GM21825 (cell line): Measurements from ENCODE around the gene D2HGDH.
"Not testable (repeated sequence)": the region's sequence is repeated elsewhere in the genome, so short reads cannot be mapped to it uniquely, and the experiment has no call there.

ENCODE experiments used
- ATAC-seq: cut with Tn5 transposase; IDR thresholded peaks from one replicate; pipeline ENCODE4 v1.9.1; 2021; ENCODE audit warnings: mild to moderate bottlenecking, moderate library complexity; ENCODE audit not compliant: unreplicated experiment

Gene D2HGDH

DNA sequence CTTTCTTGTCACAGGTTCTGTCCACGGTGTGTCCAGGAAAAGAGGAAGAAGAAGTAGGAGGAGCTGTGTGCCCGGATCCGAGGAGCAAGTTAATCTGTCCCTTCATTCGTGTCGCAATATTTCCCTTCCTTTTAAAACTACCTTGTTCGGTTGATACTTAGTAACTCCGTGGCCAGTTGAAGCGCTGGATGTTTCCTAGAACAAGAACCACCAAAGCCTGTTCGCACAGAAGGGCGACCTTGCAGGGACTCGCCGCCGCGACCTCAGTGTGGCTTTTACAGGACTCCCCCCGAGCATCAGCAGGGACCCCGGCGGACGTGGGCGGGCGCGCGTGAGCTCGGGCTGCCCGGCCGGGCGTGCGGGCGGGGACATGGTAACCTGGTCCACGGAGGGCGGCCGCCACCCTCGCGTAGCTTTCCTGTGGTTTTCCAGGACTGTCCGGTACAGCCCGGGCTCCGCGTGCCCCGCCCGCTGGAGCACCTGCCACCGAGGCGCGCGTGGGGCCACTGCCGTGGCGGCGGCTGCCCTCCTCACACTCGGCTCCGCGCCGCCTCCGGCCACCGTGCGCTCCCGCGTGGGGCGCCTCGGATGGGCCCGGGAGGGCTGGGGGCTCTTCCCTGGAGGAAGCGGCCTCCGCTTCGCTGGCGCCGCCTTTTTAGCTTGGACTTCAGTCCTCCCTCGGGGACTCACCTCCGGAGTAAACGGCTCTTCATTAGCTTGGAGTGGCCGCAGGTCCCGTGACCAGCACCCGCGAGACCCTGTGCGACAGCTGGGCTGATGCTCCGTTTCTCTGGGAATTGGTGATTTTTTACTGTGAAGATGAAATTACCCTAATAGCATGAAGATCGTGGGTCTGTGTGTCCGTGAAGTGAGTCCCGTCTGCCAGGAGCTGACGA is 9.2 kb upstream of the D2HGDH start:
- ATAC-seq: no peak

DNA sequence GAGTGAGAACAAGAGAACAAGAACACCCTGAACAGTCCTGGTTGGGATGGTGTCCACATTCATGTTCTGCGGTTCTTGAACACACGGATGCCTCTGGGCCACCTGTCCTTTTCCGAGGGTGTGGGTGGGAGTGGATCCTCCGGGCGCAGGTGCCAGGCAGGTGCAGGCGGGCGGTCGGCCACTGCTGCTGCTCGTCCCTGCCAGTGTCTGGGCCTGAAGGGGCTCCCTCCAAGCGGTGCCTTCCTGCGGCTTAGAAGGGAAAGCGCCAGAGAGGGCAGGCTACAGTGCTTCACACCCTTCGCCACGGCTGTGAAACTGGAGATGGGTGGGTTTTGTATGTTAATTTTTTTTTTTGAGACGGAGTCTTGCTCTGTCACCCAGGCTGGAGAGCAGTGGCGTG is 8.0 kb upstream of the D2HGDH start:
- ATAC-seq: no peak

DNA sequence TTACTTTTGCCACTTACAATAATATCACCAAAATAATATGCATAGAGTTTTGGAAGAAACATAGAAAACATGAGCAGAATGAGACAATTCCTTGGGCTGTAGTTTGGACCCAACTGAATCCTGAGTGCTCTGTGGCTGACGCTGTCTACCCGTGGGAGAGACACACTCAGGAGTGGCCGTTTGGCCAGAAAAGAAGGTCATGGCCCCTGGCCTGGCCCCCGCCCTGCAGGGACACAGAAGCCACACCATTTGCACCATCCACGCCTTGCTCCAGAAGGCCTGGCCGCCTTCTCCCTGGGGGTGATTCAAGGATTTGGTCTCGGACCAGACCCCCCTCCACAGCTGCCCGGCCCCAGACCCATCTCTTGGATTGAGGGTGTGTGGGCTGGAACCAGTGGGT is 6.4 kb upstream of the D2HGDH start:
- no peak for ATAC-seq

DNA sequence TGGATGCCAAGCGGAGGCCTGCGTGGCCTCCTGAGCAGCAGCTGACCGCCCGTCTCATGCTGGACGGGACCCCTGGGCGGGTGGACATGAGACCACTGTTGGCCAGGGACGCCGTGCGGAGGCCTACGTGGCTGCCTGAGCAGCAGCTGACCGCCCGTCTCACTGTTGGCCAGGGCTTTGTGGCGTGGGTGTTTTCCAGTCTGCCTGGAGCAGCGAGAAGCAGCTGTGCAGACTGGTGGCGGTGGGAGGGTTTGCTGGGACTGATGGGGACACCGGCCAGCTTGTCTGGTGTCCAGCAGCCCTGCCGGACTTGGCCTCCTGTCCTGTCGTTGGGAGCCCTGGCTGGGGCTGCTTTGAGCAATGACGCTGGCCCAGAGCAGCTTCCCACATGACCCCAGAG is 5.8 kb upstream of the D2HGDH start:
- ATAC-seq: no peak

DNA sequence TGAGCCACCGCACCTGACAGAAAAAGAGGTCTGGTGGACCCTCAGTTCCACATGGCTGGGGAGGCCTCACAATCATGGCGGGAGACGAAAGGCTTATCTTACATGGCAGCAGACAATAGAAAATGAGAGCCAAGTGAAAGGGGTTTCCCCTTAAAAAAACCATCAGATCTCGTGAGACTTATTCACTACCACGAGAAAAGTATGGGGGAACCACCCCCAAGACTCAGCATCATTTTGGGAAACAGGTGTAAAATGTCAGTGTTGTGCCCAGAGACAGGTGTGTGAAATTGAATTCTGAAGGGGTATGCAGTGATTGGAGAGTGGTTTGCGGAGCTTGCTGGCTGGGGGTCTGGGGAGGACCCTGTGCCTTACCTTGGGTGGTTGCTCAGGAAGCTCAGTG is 4.6 kb upstream of the D2HGDH start:
- no peak for ATAC-seq

DNA sequence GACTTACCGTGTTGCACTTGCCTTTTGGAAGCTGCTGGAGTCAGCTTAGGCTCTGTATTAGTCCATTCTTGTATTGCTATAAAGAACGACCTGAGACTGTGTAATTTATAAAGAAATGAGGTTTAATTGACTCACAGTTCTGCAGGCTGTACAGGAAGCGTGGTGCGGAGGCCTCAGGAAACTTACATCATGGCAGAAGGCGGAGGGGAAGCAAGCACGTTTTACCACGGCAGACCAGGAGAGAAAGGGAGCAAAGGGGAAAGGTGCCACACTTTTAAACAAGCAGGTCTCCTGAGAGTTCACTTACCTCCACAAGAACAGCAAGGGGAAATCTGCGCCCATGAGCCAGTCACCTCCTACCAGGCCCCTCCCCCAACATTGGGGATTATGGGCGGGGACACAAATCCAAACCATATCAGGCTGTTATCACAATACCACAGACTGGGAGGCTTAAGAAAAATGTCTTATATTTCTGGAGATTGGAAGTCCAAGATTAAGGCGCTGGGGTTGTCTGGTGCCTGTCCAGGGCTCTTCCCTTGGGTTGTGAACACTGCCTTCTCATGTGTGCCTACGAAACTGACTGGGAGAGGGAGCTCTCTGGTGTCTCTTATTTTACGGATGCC is 3.6 kb upstream of the D2HGDH start:
- ATAC-seq: no peak

DNA sequence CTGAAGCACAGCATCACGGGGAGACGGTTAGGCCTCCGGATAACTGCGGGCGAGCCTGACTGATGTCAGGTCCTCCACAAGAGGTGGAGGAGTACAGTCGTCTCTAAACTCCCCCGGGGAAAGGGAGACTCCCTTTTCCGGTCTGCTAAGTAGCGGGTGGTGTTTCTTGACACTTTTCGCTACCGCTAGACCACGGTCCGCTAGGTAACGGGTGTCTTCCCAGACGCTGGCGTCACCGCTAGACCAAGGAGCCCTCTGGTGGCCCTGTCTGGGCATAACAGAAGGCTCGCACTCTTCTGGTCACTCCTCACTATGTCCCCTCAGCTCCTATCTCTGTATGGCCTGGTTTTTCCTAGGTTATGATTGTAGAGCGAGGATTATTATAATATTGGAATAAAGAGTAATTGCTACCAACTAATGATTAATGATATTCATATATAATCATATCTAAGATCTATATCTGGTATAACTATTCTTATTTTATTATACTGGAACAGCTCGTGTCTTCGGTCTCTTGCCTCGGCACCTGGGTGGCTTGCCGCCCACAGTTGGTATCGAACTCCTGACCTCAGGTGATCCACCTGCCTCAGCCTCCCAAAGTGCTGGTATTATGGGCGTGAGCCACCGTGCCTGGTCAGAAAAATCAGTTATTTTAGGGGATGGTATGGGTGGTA is 1.8 kb upstream of the D2HGDH start:
- ATAC-seq: not testable (repeated sequence)

DNA sequence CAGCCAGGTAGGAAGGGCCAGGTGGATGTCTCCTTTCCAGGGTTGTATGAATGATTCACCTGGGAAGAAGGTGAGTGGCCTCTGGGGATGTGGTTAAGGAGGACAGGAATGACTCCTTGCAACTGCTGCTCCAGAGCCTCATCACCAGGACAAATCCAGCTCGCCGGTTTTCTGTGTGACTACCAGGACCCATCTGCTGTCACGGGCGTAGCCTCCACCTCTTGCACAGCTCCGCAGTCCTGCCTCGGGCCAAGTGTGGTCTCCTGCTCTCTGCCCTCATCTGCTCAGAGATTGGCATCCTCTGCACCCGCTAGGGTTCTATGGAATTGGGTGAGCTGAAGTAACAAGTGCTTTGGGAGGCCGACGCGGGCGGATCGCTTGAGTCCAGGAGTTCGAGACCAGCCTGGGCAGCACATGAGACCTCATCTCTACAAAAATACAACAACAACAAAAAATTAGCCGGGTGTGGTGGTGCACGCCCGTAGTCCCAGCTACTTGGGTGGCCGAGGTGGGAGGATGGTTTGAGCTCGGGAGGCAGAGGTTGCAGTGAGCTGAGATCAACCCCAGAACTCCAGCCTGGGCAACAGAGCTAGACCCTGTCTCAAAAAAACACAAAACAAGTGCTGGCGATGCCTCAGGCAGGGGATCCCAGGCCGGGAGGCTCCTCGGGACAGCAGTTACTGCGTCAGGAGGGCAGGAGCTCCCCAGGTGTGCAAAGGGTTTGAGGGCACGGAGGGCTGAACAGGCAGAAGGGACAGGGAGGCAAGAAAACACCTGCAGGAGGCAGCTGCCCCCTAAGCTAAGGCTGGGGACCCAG is 831 bp upstream of the D2HGDH start:
- no peak for ATAC-seq

DNA sequence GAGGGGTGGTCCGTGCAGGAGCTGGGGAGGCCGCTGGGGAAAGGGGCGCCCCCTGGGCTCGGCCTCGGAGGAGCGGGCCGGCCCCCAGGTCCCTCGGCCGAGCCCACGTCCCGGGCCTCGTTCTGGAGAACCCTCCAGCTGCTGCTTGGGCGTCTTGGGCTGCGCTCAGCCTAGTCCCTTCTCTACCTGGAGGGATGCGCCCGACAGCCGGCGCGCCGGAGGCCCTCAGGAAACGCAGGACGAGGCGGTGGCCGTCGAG is 293 bp upstream of the D2HGDH start:
- ATAC-seq: no peak

DNA sequence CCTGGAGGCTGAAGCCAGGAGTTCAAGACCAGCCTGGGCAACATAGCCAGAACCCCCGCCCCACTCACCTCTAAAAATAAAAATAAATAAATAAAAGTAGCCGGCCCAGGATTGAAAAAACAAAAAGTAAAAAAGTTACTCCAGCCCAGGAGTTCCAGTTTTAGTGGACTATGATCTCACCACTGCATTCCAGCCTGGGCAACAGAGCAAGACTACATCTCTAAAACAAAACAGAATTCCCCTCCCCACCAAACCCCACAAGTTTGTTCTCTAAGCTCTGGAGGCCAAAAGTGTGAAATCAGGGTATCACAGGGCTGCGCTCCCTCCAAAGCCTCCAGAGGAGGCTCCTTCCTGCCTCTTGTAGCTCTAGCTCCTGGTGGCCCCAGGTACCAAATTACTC is 1.7 kb downstream of the D2HGDH start:
- no peak for ATAC-seq

DNA sequence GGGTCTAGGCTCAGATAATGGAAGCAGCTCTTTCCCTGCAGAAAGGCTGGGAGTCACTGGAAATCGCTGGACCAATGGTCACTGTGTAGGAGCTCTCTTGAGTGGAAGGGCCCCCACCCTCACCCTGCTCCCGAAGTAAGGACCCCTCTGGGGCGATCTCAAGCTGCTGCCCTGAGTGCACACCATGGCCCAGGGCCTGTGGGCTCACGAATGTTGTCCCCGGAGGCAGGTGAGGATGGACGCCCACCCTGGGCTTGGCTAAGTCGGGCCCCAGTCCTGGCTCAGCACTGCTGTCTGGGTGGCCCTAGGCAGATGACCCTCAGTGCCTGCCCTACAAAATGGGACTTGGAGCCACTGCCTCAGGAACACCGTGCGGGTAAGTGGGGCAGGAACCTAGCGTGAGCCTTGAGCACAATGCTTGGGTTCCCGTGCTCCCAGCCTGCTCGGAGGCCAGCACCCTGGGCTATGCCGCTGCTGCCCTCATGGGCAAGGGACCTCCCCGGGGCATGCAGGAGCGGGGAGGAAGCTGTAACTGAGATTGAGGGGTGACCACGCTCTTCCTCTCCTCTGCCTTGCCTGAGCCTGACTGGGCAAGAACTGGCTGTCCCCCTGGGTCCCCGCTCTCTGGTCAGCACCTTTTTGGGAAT is 3.7 kb downstream of the D2HGDH start:
- ATAC-seq: no peak

DNA sequence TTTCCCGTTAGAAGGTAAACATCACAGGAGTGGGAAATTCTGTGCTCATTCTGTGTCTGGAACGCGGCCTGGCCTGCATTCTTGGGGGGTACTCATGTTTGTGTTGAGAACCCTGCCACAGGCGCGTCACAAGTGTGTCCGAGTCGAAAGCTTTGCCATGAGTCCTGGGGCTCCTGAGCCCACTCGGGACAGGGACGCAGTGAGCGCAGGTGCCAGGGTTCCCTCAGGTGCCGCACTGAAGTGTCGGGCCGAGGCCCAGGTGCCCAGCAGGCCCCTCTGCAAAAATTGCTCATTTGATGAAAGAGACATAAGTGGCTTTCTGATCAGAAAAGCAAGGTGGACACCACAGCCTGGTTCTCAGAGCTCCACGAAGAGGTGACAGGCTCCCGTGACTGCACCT is 4.7 kb downstream of the D2HGDH start:
- ATAC-seq: no peak

DNA sequence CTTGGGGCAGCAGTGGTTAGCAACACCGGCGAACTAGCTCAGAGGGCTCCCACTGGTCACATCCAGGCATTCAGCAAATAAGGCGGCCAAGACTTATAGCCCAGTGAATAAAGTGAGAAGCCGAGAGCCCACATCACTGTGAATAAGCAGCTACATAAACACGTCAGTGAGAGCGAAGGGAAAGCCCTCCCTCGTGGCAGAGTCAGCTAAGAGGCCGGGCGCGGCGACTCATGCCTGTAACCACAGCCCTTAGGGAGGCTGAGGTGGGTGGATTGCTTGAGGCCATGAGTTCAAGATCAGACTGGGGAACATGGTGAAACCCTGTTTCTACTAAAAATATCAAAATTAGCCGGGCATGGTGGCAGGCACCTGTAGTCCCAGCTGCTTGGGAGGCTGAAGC is 5.2 kb downstream of the D2HGDH start:
- ATAC-seq: no peak

DNA sequence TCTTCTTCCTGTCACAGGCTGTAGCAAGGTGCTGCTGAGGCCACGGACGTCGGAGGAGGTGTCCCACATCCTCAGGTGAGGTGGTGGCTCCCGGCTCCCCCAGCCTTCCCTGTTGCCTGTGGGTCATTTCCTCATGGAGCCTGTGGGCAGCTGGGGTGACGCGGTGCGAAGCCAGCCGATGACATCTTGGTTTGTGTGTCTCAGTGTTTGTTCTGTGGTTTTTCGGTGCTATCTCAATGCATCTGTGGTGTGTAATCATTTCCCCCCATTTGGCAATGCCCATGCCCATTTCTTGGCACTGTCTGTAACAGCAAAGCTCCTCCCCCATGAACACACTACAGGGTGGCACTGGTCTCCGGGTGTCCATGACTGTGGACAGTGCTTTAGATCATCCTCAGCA is 6.6 kb downstream of the D2HGDH start:
- ATAC-seq: no peak

DNA sequence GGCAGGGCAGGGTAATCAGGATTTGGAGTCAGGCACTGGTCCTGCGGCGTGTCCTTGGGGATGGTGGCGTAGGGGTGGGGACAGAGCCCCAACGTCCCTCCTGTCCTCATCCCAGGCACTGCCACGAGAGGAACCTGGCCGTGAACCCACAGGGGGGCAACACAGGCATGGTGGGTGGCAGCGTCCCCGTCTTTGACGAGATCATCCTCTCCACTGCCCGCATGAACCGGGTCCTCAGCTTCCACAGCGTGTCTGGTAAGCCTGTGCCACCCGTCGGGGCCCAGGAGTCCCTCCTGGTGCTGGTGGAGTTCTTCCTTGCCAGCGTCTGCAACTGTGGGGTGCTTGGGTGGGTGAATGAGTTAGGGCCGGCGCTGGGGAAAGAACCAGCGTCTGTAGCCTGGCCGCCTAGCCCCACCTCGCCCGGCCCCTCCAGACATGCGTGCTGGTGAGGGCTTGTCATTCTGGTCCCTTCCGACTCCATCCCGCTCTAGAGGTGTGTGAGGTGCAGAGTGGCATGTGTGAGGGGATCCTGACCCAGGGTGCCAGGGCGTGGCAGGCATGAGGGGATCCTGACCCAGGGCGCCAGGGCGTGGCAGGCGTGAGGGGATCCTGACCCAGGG is 8.0 kb downstream of the D2HGDH start:
- no peak for ATAC-seq

DNA sequence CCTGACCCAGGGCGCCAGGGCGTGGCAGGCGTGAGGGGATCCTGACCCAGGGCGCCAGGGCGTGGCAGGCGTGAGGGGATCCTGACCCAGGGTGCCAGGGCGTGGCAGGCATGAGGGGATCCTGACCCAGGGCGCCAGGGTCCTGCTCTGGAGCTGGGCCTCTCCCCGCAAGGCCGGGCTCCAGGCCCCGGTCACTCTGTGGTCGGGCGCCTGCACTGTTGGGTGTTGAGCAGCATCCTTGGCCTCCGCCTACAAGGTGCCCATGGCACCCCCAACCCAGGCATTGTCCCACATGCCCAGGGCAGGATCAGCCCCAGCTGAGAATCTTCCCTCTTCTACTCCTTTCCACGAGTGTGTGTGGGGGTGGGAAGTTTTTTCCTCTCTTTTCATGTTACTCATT is 8.6 kb downstream of the D2HGDH start:
- not testable (repeated sequence) for ATAC-seq

DNA sequence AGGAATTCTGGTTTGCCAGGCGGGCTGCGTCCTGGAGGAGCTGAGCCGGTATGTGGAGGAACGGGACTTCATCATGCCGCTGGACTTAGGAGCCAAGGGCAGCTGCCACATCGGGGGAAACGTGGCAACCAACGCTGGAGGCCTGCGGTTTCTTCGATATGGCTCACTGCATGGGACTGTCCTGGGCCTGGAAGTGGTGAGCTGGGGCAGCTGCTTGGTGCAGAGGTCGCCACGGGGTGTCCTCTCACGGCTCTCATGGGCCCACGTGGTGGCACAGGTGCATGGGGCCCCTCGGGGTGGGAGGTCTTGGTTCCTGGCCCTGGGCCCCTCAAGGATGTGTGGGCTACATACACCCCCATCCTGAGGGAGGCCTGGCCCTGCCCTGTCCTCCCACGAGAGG is 9.2 kb downstream of the D2HGDH start:
- ATAC-seq: no peak

DNA sequence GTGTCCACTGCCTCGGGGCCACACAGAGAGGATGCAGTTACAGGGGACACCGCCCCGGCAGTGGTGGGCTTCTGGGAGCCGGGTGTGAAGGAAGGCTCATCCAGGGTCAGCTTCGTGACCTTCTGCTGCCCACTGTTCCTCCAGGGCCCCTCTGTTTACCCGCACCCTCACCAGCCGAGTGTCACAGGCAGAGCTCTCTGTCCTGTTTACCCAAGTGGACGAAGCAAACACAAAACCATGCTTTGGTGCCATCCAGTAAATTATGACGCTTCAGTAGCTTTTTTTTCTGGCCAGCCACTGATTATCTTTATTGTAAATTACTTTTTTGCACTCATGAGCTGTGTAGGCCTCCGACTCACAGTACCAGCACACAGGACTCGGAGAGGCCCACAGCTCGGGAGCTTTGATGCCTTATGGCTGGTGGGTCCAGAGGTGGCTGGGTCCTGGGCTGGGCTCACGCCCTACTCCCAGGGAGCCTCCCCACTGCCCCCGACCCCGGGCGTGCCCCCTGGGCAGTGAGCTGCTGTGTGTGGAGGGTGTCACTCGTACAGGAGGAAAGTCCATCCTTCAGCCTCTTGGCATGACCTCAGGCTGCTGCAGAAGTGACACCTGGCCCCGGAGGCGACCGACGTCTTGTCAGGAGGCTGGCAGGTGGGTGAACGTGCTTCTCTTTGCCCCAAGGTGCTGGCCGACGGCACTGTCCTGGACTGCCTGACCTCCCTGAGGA is 9.8 kb downstream of the D2HGDH start:
- ATAC-seq: no peak

DNA sequence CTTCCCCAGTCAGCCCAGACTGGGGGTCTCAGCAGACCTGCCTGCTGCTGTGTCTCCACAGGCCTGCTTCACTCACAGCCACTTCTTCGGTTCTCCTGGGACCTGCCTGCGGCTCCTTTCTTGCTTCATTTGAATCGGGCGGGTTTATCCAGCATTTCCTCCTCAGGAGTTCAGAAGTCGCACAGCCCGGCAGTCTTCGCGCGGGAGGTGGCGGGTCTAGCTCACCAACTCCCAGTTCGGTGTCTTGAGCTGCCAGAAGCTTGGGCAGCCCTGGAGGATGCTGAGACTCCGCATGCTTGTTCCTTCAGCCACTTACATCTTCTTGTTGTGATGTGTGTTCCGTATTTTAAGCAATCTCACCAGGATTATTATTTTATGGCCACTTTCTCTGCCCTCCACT is 10.8 kb downstream of the D2HGDH start:
- ATAC-seq: no peak

DNA sequence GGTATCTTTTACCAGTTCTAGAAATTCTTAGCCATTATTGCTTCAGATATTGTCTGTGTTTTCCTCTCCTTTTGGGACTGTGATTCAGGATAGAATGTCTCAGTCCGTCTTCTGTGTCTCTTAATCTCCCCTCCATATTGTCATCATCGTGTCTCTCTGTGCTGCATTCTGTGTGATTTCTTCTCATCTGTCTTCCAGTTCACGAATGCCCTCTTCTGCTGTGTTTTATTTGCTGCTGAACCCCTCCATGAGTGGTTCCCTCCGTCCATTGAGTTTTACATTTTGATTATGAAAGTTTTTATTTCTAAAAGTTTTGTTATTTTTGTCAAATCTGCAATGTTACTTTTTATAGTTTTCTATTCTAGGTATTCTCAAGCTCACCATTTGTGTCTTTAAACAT is 11.7 kb downstream of the D2HGDH start:
- ATAC-seq: no peak
